ENCODE results near the gene TCERG1L. TPM values are rescaled to one million over a fixed set of nuclear protein-coding genes. Genes with fewer than 3 reads are reported as not detected.

The TCERG1L gene
- total RNA-seq, 2 donors from 2014 or later, result 0.12 TPM; not detected in 1

- Histone ChIP-seq H3K36me3 (no peaks in the 10 kb centered on the region), H3K4me1 (no peaks in the 10 kb centered on the region), H3K27me3 (no peaks in the 10 kb centered on the region), H3K9me3 (no peaks in the 10 kb centered on the region), H3K4me3 (no peak overlapping the region), H3K27ac (no peak overlapping the region)
- DNase-seq (ENCODE audit: low spot score), result no peak
- no peak for TF ChIP-seq CTCF (IDR thresholded peaks at IDR 0.05)
Measured at GRCh38 chr10:131354380-131354779, 42.9 kb upstream of the TCERG1L start.

GRCh38 chr10:131352765-131353290, 41.3 kb upstream of the TCERG1L start:
- Histone ChIP-seq H3K27ac (no peak overlapping the region), H3K4me3 (no peak overlapping the region), H3K27me3 (no peaks in the 10 kb centered on the region), H3K4me1 (no peaks in the 10 kb centered on the region), H3K36me3 (no peaks in the 10 kb centered on the region), H3K9me3 (no peaks in the 10 kb centered on the region)
- no peak for TF ChIP-seq CTCF (IDR thresholded peaks at IDR 0.05)
- DNase-seq (ENCODE audit: low spot score), result no peak

- no peak for DNase-seq (ENCODE audit: low spot score)
- Histone ChIP-seq H3K9me3 (no peaks in the 10 kb centered on the region), H3K36me3 (no peaks in the 10 kb centered on the region), H3K27ac (no peak overlapping the region), H3K4me3 (no peak overlapping the region), H3K4me1 (no peaks in the 10 kb centered on the region), H3K27me3 (no peaks in the 10 kb centered on the region)
- TF ChIP-seq CTCF (IDR thresholded peaks at IDR 0.05), result no peak
Measured at GRCh38 chr10:131350660-131351059, 39.1 kb upstream of the TCERG1L start.

- Histone ChIP-seq H3K27me3 (no peaks in the 10 kb centered on the region), H3K36me3 (no peaks in the 10 kb centered on the region), H3K4me3 (no peak overlapping the region), H3K4me1 (no peaks in the 10 kb centered on the region), H3K27ac (no peak overlapping the region), H3K9me3 (no peaks in the 10 kb centered on the region)
- DNase-seq (ENCODE audit: low spot score), result no peak
- TF ChIP-seq CTCF (IDR thresholded peaks at IDR 0.05), result no peak
Measured at GRCh38 chr10:131350245-131350644, 38.7 kb upstream of the TCERG1L start.

GRCh38 chr10:131346456-131346855, 34.9 kb upstream of the TCERG1L start:
- Histone ChIP-seq H3K4me1 (no peaks in the 10 kb centered on the region), H3K4me3 (no peak overlapping the region), H3K9me3 (no peaks in the 10 kb centered on the region), H3K36me3 (no peaks in the 10 kb centered on the region), H3K27me3 (no peaks in the 10 kb centered on the region), H3K27ac (no peak overlapping the region)
- no peak for DNase-seq (ENCODE audit: low spot score)
- TF ChIP-seq CTCF (IDR thresholded peaks at IDR 0.05), result no peak

- Histone ChIP-seq H3K27ac (no peak overlapping the region), H3K36me3 (no peaks in the 10 kb centered on the region), H3K9me3 (no peaks in the 10 kb centered on the region), H3K27me3 (no peaks in the 10 kb centered on the region), H3K4me3 (no peak overlapping the region), H3K4me1 (no peaks in the 10 kb centered on the region)
- no peak for DNase-seq (ENCODE audit: low spot score)
- TF ChIP-seq CTCF (IDR thresholded peaks at IDR 0.05), result no peak
Measured at GRCh38 chr10:131345691-131346090, 34.2 kb upstream of the TCERG1L start.

All from right atrium auricular region (tissue), 2 donors.